ENCODE data around the gene NOS1AP. TPM values are rescaled to one million over a fixed set of nuclear protein-coding genes. Genes with fewer than 3 reads are reported as not detected.

Gene NOS1AP
- total and polyA plus RNA-seq, 9 of the 15 experiments (the other 6 are each of a cell fraction or from before 2014, with no cell fraction given): 0.07 to 1.5 (median 0.22) TPM

GRCh38 chr1:162391790-162392563 is 322.5 kb downstream of the NOS1AP start (continued):
- peak; percentile 62 to 74 for TF ChIP-seq AFF1 (IDR thresholded peaks at IDR 0.05; ENCODE audit: low read depth in 1 of 2, partially characterized antibody in 2 of 2)
- TF ChIP-seq ZBTB43 (CRISPR knock-in tag; IDR thresholded peaks at IDR 0.05): no peak
- TF ChIP-seq TEAD1 (CRISPR knock-in tag; IDR thresholded peaks at IDR 0.05): peak in 1 of 2 experiments; percentile 45; a peak in 1 of 4 replicates
- peak; percentile 13; the same call in 1 of the 2 replicates for TF ChIP-seq GATAD2B (IDR thresholded peaks at IDR 0.05; ENCODE audit: borderline replicate concordance)
- TF ChIP-seq RBFOX2 (IDR thresholded peaks at IDR 0.05; ENCODE audit: low read depth, low read length): 0 out of 2 replicates have a peak, but pooled peaks have one; percentile 21
- TF ChIP-seq EP300 (IDR thresholded peaks at IDR 0.05; ENCODE audit: low read length): 0 out of 2 replicates have a peak, but pooled peaks have one; percentile 18
- no peak for TF ChIP-seq PRMT5 (CRISPR knock-in tag; IDR thresholded peaks at IDR 0.05)
- no peak for TF ChIP-seq BRF2 (IDR thresholded peaks at IDR 0.05; ENCODE audit: borderline replicate concordance, insufficient read depth, insufficient read length)
- no peak for TF ChIP-seq PHB2 (IDR thresholded peaks at IDR 0.05; ENCODE audit: low read depth)
- TF ChIP-seq RB1 (IDR thresholded peaks at IDR 0.05; ENCODE audit: low read depth): 0 out of 2 replicates have a peak, but pooled peaks have one; percentile 8
- TF ChIP-seq ERF (CRISPR knock-in tag; IDR thresholded peaks at IDR 0.05): no peak
- no peak for TF ChIP-seq FOXO4 (CRISPR knock-in tag; IDR thresholded peaks at IDR 0.05)
- TF ChIP-seq HDGF (IDR thresholded peaks at IDR 0.05): peak; percentile 95
- TF ChIP-seq DIDO1 (tag; IDR thresholded peaks at IDR 0.05; ENCODE audit: low read depth): 0 out of 2 replicates have a peak, but pooled peaks have one; percentile 31
- TF ChIP-seq PHF20 (IDR thresholded peaks at IDR 0.05; ENCODE audit: partially characterized antibody): no peak
- TF ChIP-seq SMC3 (conservative IDR thresholded peaks at IDR 0.05; ENCODE audit: insufficient read depth, low read depth, low read length): peak; percentile 59; the same call in 1 of the 2 replicates
